GM21381 (cell line): ENCODE results near the gene SYNE1.
A peak's percentile ranks its signal among the peaks of the same experiment; 100 is the strongest.
"Not testable (repeated sequence)": the region's sequence is repeated elsewhere in the genome, so short reads cannot be mapped to it uniquely, and the experiment has no call there.

ENCODE experiments used
- ATAC-seq: cut with Tn5 transposase; IDR thresholded peaks from one replicate; pipeline ENCODE4 v1.9.1; 2021; ENCODE audit warnings: mild to moderate bottlenecking, moderate library complexity; ENCODE audit not compliant: unreplicated experiment

The SYNE1 gene

DNA sequence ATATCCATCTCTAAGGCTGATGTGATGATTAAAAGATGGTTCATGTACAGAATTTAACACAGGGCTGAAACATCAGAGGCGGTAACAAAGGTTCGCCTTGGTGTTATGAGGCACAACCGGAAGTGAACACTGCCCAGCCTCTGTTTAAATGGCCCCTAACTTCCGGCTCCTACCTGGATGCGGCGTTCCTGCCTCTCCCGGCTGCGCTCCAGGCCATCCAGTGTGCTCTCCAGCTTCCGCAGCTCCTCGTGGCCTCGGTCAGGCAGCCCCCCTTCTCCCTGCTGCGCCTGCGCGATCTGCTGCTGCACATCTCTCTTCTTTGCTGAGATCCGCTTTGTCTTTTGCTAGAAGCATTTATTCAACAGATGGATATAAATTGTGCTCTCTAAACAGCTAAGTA, 195.3 kb downstream of the SYNE1 start:
- ATAC-seq, result no peak

DNA sequence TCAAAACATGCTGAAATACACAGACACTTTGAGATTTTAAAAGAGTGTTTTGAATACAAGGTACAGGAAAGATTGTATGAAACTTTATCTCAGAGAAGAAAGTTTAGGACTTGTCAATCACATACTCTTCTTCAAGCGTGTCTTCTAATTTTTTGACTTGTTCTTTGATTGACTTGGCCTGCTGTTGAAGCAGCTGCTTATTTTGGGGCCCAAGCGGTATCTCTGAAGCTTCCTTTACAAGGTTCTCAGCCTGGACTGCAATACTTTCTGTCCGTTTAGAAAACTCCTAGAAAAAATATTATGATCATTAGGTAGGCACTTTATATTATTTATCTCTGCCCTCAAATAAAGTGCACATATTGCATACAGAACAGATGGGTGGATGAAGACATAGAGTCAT, 201.3 kb downstream of the SYNE1 start:
- no peak for ATAC-seq

- no peak for ATAC-seq
Measured at GRCh38 chr6:152432758-152433157, 204.4 kb downstream of the SYNE1 start.

DNA sequence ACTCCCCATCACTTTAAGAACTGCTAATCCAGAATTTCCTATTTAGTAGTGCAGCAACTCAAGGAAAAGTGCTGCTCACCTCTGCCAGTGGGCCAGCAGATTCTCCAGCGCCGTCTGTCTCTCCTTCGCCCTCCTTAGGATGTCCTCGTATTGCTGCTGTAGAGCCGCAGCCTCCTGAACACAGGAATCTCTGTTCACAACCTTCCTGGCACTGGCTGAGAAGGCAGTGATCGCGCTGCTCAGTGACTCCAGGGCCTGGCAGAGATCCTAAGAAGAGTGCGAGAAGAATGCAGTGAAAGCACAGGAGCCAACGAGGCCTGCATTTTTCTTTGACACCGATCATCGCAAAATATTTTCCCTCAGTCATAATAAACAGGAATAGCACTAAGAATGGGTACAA, 209.0 kb downstream of the SYNE1 start:
- no peak for ATAC-seq

- no peak for ATAC-seq
Measured at GRCh38 chr6:152426276-152426675, 210.9 kb downstream of the SYNE1 start.

GRCh38 chr6:152423216-152424103, 213.7 kb downstream of the SYNE1 start:
- peak; percentile 67 for ATAC-seq

DNA sequence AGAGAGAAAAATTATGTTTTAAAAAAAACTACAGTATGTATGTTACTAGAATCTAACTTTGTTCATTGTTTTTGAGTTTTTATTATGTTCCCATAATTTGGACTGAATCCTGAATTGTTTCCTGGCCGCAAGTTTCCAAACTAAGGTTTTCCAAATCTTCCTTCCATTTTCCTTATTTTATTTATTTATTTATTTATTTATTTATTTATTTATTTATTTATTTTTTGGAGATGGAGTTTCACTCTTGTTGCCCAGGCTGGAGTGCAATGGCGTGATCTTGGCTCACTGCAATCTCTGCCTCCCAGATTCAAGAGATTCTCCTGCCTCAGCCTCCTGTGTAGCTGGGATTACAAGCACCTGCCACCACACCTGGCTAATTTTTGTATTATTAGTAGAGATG, 215.7 kb downstream of the SYNE1 start:
- not testable (repeated sequence) for ATAC-seq

GRCh38 chr6:152420696-152421095, 216.5 kb downstream of the SYNE1 start:
- ATAC-seq, result no peak

DNA sequence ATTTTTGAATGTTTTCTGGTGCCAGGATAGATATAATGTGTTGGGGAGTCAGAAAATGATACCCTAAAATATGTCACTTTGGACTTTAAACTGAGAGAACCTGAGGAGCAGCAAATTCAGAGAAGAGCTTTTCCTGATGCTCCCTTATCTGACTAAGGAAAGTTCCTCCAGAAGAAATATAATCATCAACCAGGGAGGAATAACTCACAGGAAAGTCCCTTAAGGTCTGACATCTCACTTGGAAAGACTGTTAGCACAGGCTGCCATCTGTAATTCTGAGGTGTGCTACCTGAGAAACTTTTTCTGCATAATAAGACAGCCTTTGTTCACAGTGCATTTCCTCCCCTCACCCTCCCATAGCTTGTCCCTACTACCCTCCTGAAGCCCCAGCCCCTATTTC, 218.6 kb downstream of the SYNE1 start:
- ATAC-seq, result no peak

- no peak for ATAC-seq
Measured at GRCh38 chr6:152416652-152417051, 220.5 kb downstream of the SYNE1 start.

- ATAC-seq, result no peak
Measured at GRCh38 chr6:152404936-152405595, 232.1 kb downstream of the SYNE1 start.

DNA sequence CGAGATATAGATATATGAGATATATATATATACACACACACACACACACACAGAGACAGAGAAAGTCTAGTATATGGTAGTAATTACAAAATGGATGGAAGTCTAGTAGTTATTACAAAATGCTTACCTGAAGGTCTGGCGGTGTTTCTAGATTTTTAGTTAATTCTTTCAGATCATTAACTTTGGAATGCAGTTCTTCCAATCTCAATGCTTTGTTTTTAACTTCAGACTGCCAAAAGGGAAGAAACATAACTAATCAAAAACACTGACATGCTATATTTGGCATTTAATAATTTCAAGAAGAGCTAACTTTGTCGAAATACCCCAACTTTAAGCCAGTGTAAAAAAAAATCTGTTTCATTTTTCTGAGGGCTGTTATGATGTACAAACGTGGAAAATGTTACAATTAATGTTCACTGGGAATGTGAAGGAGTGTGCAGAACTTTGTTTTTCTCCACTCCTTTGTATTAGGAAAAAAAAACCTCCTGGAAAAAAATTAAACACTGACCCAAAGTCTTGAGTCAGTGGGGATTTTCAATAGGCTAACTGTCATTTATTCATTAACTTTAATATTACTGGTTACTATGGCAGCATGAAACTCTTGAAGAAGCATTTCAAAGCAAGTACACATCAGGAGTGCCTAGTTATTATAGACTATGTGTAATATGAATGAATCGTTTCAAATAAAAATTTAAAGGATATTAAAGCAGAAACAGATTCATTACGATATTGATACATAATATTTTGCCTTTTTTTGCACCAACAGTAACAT, 232.9 kb downstream of the SYNE1 start:
- no peak for ATAC-seq

DNA sequence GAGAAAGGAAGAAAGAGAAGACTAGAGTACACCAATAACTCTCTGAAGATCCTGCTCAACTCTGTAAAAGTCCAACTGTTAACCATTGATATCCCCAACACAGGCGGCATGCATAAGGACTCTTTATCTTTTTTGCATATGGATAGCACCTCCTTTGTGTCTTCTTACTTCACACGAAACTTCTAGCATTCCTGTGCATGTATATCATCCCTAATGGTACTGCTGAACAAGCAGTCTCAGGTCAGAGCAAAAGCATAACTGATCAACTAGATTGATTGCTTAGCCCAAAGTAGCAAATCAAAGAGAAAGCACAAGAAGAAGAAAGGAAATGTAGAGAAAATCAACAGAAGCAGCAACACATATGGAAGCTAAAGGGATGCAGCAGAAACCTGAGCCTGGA, 234.4 kb downstream of the SYNE1 start:
- ATAC-seq, result no peak

GRCh38 chr6:152401978-152402377, 235.2 kb downstream of the SYNE1 start:
- no peak for ATAC-seq

GRCh38 chr6:152399399-152399798, 237.8 kb downstream of the SYNE1 start:
- no peak for ATAC-seq

DNA sequence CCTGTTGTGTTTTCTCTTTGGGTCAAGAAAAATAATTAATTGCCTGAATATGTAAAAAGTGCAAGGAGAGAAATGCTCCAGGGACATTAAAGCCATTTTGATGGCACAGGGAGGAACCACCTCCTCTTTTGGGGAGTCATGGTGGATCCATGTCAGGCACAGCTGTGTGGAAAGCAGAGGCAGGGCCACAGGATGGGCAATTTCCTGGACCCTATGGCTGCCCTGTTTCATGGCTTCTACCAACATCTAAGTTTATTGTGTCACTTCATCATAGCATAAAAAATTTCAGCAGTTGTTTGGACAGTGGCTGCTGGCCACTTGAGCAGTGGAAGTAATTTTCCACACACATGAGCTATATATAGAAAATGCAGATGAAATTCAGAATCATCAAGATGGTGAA, 238.2 kb downstream of the SYNE1 start:
- no peak for ATAC-seq

DNA sequence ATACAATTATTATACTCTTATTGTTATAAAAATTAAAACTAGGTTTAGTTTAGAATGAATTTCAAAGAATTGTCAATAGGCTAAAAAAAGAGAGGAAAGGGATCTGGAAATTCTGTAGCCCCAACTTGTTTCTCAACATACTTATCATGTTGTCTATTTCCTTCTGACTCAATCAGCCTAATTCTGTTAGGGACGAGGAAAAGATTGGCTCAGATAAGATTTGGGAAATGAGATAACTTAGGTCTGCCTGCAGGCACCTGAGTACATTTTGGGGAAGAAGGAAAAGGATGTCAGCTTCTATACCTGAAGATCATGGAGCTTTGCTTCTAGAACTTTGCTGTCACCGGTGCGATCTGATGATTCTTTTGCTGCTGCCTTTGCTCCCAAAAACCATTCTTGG, 238.8 kb downstream of the SYNE1 start:
- no peak for ATAC-seq

- ATAC-seq, result no peak
Measured at GRCh38 chr6:152394303-152394702, 242.9 kb downstream of the SYNE1 start.

DNA sequence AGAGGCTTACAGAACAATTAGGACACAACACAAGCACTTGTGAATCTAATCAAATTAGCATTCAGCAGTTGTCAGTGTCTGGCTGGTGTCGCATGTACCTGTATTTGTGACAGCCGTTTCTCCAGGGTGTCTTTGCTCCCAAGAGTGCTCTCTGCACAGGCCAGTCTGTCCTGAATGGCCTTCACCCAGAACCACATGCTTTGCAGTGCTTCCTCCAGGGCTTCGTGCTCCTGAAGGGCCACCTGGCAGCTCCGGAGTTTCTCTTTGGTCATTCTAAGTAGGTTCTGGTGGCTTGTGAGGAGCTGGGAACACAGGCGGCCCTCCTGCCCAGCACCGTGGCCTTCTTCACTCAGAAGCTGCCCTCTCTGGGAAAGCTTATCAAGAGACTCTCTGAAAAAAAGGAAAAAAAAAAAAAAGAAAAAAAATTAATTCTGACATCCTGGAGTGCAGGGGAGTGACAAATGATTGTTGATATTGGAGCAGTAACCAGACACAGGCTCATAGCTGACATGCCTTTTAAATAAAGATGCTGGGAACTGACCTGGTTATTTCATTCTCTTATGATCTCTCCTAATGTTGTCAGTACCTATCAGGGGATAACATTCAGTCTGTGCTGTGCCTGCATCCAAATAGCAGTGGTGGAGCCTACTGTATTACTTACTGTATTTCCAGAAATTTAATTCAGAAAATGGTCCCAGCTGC, 245.8 kb downstream of the SYNE1 start:
- no peak for ATAC-seq

DNA sequence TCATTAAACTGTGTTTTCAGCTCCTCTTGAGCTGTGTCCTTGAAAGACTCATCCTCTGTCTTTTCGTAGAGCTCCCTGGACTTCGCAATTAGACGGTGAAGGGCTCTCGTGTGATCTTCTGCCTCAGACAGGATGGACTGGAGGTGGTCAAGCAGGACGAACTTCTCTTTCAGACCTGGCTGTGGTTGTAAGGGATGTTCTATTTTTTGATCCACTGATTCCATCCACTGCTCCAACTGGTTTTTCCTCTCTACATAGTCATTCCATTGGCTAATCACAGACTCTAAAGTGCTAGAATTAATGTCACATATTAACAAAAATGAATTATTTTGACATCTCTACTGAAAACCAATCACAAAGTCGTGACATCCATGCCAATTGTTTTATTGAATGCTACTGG, 250.1 kb downstream of the SYNE1 start:
- no peak for ATAC-seq

- ATAC-seq, result no peak
Measured at GRCh38 chr6:152386131-152386530, 251.0 kb downstream of the SYNE1 start.
